ENCODE data around the gene CALB2.
"Not testable (repeated sequence)": the region's sequence is repeated elsewhere in the genome, so short reads cannot be mapped to it uniquely, and the experiment has no call there.

Gene CALB2

GRCh38 chr16:71358464-71358998 is at the start of gene CALB2:
TSS of gene CALB2 (plus strand) at chr16:71358723. CDS start at chr16:71358793, 70 bp downstream.
- DNase-seq (ENCODE audit: low spot score), result peak; percentile 93

GRCh38 chr16:71311553-71312158 is 46.9 kb upstream of the CALB2 start:
- DNase-seq (ENCODE audit: low spot score), result peak; percentile 36

- not testable (repeated sequence) for DNase-seq (ENCODE audit: low spot score)
These were observed 44.9 kb upstream of the CALB2 start for GRCh38 chr16:71313591-71313990.

GRCh38 chr16:71315269-71315668 is 43.3 kb upstream of the CALB2 start:
- DNase-seq (ENCODE audit: low spot score), result no peak

- DNase-seq (ENCODE audit: low spot score), result no peak
These were observed 38.5 kb upstream of the CALB2 start for GRCh38 chr16:71319999-71320398.

GRCh38 chr16:71327720-71328119 is 30.8 kb upstream of the CALB2 start:
- DNase-seq (ENCODE audit: low spot score), result no peak

- DNase-seq (ENCODE audit: low spot score), result no peak
These were observed 30.4 kb upstream of the CALB2 start for GRCh38 chr16:71328151-71328550.

GRCh38 chr16:71337631-71338030 is 20.9 kb upstream of the CALB2 start:
- DNase-seq (ENCODE audit: low spot score), result no peak

- no peak for DNase-seq (ENCODE audit: low spot score)
These were observed 20.3 kb upstream of the CALB2 start for GRCh38 chr16:71338193-71338592.

GRCh38 chr16:71338632-71339031 is 19.9 kb upstream of the CALB2 start:
- DNase-seq (ENCODE audit: low spot score), result no peak

GRCh38 chr16:71339236-71340171 is 19.0 kb upstream of the CALB2 start:
- DNase-seq (ENCODE audit: low spot score), result no peak

- DNase-seq (ENCODE audit: low spot score), result no peak
These were observed 18.1 kb upstream of the CALB2 start for GRCh38 chr16:71340406-71340805.

GRCh38 chr16:71341881-71342280 is 16.6 kb upstream of the CALB2 start:
- DNase-seq (ENCODE audit: low spot score), result no peak

- no peak for DNase-seq (ENCODE audit: low spot score)
These were observed 15.4 kb upstream of the CALB2 start for GRCh38 chr16:71343078-71343477.

- no peak for DNase-seq (ENCODE audit: low spot score)
These were observed 14.1 kb upstream of the CALB2 start for GRCh38 chr16:71344315-71344905.

GRCh38 chr16:71345031-71345430 is 13.5 kb upstream of the CALB2 start:
- no peak for DNase-seq (ENCODE audit: low spot score)

- DNase-seq (ENCODE audit: low spot score), result no peak
These were observed 11.4 kb upstream of the CALB2 start for GRCh38 chr16:71347146-71347545.

- no peak for DNase-seq (ENCODE audit: low spot score)
These were observed 10.0 kb upstream of the CALB2 start for GRCh38 chr16:71348262-71349085.

GRCh38 chr16:71350821-71351557 is 7.5 kb upstream of the CALB2 start:
- no peak for DNase-seq (ENCODE audit: low spot score)

- no peak for DNase-seq (ENCODE audit: low spot score)
These were observed 7.0 kb upstream of the CALB2 start for GRCh38 chr16:71351558-71351901.

- no peak for DNase-seq (ENCODE audit: low spot score)
These were observed 6.1 kb upstream of the CALB2 start for GRCh38 chr16:71352466-71352865.

Data from GM03348 (cell line).